Loucy (cell line): ENCODE results near the gene SELENOO.

Source experiments
- EZH2phosphoT487 ChIP-seq: fragments of 200-600 bp; IDR thresholded peaks from 2 replicates; pipeline ENCODE4 v1.6.1; 2018; ENCODE audit warnings: antibody characterized with exemption, mild to moderate bottlenecking, moderate library complexity, borderline replicate concordance
- TF ChIP-seq, protein P1 (sequence below): fragments of 200-600 bp; sonication (generic); conservative IDR thresholded peaks from 2 replicates; pipeline ENCODE4 v1.5.1; 2014; ENCODE audit warnings: mild to moderate bottlenecking, antibody characterized with exemption, low read length

DNA sequence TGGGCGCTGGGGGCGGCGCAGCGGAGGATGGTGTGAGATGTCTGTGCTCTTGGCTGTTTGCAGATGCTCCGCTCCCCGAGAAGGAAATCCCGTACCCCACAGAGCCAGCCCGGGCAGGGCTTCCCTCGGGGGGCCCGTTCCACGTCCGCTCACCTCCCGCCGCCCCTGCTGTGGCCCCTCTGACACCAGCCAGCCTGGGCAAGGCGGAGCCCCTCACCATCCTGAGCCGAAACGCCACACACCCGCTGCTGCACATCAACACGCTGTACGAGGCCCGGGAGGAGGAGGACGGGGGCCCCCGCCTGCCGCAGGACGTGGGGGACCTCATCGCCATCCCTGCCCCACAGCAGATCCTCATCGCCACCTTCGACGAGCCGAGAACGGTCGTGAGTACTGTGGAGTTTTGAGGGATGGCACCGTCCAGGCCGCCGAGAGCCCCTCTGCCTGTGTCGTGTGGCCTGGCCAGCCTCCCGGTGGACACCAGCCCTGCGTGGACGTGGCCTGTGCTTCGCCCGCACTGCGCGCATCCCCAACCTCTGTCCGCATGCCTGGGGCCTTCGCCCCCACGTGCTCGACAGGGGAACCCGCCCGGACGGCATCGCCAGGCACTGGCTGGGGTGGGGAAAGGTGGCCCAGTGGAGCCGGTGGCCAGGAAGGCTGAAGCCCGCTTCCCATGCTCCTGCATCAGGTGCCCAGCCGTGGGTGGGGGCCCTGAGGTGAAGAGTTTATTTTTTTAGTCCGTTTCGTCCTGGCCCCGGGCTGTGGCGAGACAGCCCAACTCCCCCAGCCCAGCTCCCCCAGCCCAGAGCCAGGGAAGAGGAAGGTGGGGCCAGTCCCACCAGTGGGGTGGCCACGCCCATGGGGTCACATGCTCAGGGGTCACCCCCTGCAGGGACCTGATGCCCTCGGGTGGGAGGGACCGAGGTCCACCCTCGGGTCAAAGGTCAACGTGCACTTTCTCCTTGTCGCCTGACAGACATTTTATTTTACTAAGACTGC lies 21.6 kb upstream of the SELENOO start:
- TF ChIP-seq, protein P1, sequence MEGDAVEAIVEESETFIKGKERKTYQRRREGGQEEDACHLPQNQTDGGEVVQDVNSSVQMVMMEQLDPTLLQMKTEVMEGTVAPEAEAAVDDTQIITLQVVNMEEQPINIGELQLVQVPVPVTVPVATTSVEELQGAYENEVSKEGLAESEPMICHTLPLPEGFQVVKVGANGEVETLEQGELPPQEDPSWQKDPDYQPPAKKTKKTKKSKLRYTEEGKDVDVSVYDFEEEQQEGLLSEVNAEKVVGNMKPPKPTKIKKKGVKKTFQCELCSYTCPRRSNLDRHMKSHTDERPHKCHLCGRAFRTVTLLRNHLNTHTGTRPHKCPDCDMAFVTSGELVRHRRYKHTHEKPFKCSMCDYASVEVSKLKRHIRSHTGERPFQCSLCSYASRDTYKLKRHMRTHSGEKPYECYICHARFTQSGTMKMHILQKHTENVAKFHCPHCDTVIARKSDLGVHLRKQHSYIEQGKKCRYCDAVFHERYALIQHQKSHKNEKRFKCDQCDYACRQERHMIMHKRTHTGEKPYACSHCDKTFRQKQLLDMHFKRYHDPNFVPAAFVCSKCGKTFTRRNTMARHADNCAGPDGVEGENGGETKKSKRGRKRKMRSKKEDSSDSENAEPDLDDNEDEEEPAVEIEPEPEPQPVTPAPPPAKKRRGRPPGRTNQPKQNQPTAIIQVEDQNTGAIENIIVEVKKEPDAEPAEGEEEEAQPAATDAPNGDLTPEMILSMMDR: no peak
- TF ChIP-seq EZH2phosphoT487: no peak
